GM23338 (cell line): ENCODE measurements around the gene KAZN. TPM values are rescaled to one million over a fixed set of nuclear protein-coding genes. Genes with fewer than 3 reads are reported as not detected.

Experiments
- ATAC-seq: fragments of 200-7000 bp; cut with Tn5 transposase; 3 replicates; pipeline ENCODE4 v1.9.1; 2020
- DNase-seq: peaks from one replicate; pipeline ENCODE4 v3.0.0-alpha.2; 2015; ENCODE audit warnings: low spot score
- H2AFZ ChIP-seq: fragments of 200-600 bp; sonication (generic); 2 replicates; pipeline ENCODE4 v1.8.0; 2016; ENCODE audit warnings: antibody characterized with exemption, mild to moderate bottlenecking, moderate library complexity
- H3F3A ChIP-seq: fragments of 200-600 bp; sonication (generic); replicated peaks from 2 replicates; pipeline ENCODE4 v1.8.0; 2017; ENCODE audit warnings: antibody characterized with exemption, mixed run types, low read depth
- H3K27ac ChIP-seq: fragments of 200-600 bp; sonication (generic); 2 replicates; pipeline ENCODE4 v1.6.1; 2016; ENCODE audit warnings: low read depth
- H3K27me3 ChIP-seq: fragments of 200-600 bp; sonication (generic); 2 replicates; pipeline ENCODE4 v1.8.0; 2016; ENCODE audit warnings: mild to moderate bottlenecking, mixed run types, moderate library complexity; ENCODE audit not compliant: insufficient read depth
- H3K36me3 ChIP-seq: fragments of 200-600 bp; sonication (generic); 2 replicates; pipeline ENCODE4 v1.8.0; 2016; ENCODE audit warnings: mild to moderate bottlenecking; ENCODE audit not compliant: insufficient read depth
- H3K4me1 ChIP-seq: fragments of 200-600 bp; sonication (generic); 2 replicates; pipeline ENCODE4 v1.8.0; 2016; ENCODE audit warnings: mild to moderate bottlenecking, moderate library complexity; ENCODE audit not compliant: insufficient read depth
- H3K4me2 ChIP-seq: fragments of 200-600 bp; sonication (generic); 2 replicates; pipeline ENCODE4 v1.7.1; 2017; ENCODE audit warnings: mixed run types
- H3K4me3 ChIP-seq: fragments of 200-600 bp; sonication (generic); 2 replicates; pipeline ENCODE4 v1.6.1; 2016; ENCODE audit warnings: mixed run types
- H3K79me2 ChIP-seq: fragments of 200-600 bp; sonication (generic); replicated peaks from 2 replicates; pipeline ENCODE4 v1.8.0; 2017; ENCODE audit warnings: mild to moderate bottlenecking; ENCODE audit not compliant: insufficient read depth
- H3K9me2 ChIP-seq: fragments of 200-600 bp; sonication (generic); 2 replicates; pipeline ENCODE4 v1.8.0; 2017; ENCODE audit not compliant: insufficient read depth
- H4K20me1 ChIP-seq: fragments of 200-600 bp; sonication (generic); replicated peaks from 2 replicates; pipeline ENCODE4 v1.8.0; 2017; ENCODE audit warnings: mild to moderate bottlenecking; ENCODE audit not compliant: insufficient read depth
- H3K27ac Mint-ChIP-seq: 2 replicates; pipeline ENCODE4 v1.8.0; 2020; ENCODE audit warnings: inconsistent platforms, mild to moderate bottlenecking, moderate library complexity, mixed read lengths
- H3K27me3 Mint-ChIP-seq: 3 replicates; pipeline ENCODE4 v1.8.0; 2022; ENCODE audit warnings: low read depth, mild to moderate bottlenecking, moderate library complexity, mixed read lengths, inconsistent platforms; ENCODE audit not compliant: insufficient read depth, poor library complexity
- H3K36me3 Mint-ChIP-seq: 3 replicates; pipeline ENCODE4 v1.8.0; 2021; ENCODE audit warnings: low read depth, mild to moderate bottlenecking, inconsistent platforms, moderate library complexity, mixed read lengths
- H3K4me1 Mint-ChIP-seq: 3 replicates; pipeline ENCODE4 v1.8.0; 2020; ENCODE audit warnings: mild to moderate bottlenecking, inconsistent platforms, mixed read lengths
- H3K4me3 Mint-ChIP-seq: 3 replicates; pipeline ENCODE4 v1.8.0; 2021; ENCODE audit warnings: moderate library complexity, mild to moderate bottlenecking, inconsistent platforms, mixed read lengths
- H3K9me3 Mint-ChIP-seq: 3 replicates; pipeline ENCODE4 v1.8.0; 2020; ENCODE audit warnings: moderate library complexity, mild to moderate bottlenecking, inconsistent platforms, mixed read lengths
- CREB1 ChIP-seq: fragments of 250-450 bp; sonication (Bioruptor Pico); IDR thresholded peaks from 2 replicates; pipeline ENCODE4 v1.5.0; 2020; ENCODE audit warnings: low read depth, mild to moderate bottlenecking, moderate library complexity
- CTCF ChIP-seq, 2 experiments: fragments of 200-600 bp in 1 of 2; sonication (generic) in 1 of 2; conservative IDR thresholded peaks; 2 replicates each; pipeline versions ENCODE4 v1.5.1 to v1.6.1; 2016 to 2017; ENCODE audit warnings: antibody characterized with exemption in 2 of 2, low read depth in 2 of 2, mild to moderate bottlenecking in 2 of 2, moderate library complexity in 1 of 2
- ETS1 ChIP-seq: IDR thresholded peaks from 2 replicates; pipeline ENCODE4 v1.6.1; 2016; ENCODE audit warnings: antibody characterized with exemption
- EZH2 ChIP-seq: fragments of 200-600 bp; sonication (generic); IDR thresholded peaks from one replicate; pipeline ENCODE4 v1.8.0; 2017; ENCODE audit warnings: antibody characterized with exemption, mild to moderate bottlenecking, low read depth; ENCODE audit not compliant: unreplicated experiment
- EZH2phosphoT487 ChIP-seq: fragments of 200-600 bp; sonication (generic); IDR thresholded peaks from one replicate; pipeline ENCODE4 v1.8.1; 2018; ENCODE audit warnings: antibody characterized with exemption; ENCODE audit not compliant: unreplicated experiment
- JUNB ChIP-seq: IDR thresholded peaks from one replicate; pipeline ENCODE4 v1.6.1; 2016; ENCODE audit warnings: antibody characterized with exemption; ENCODE audit not compliant: unreplicated experiment
- NANOG ChIP-seq: IDR thresholded peaks from 2 replicates; pipeline ENCODE4 v1.6.1; 2016; ENCODE audit warnings: antibody characterized with exemption, borderline replicate concordance
- POLR2AphosphoS5 ChIP-seq: IDR thresholded peaks from 2 replicates; pipeline ENCODE4 v1.6.1; 2016; ENCODE audit warnings: antibody characterized with exemption, low read depth
- REST ChIP-seq: IDR thresholded peaks from one replicate; pipeline ENCODE4 v1.6.1; 2018; ENCODE audit warnings: antibody characterized with exemption; ENCODE audit not compliant: unreplicated experiment
- STAT1 ChIP-seq: IDR thresholded peaks from one replicate; pipeline ENCODE4 v1.6.1; 2016; ENCODE audit warnings: antibody characterized with exemption; ENCODE audit not compliant: unreplicated experiment
- ZNF114 ChIP-seq: fragments of 250-450 bp; sonication (Bioruptor Pico); IDR thresholded peaks from 2 replicates; pipeline ENCODE4 v1.5.0; 2020; ENCODE audit warnings: mild to moderate bottlenecking, moderate library complexity
- ZNF331 ChIP-seq: fragments of 250-450 bp; sonication (Bioruptor Pico); IDR thresholded peaks from 2 replicates; pipeline ENCODE4 v1.5.0; 2020; ENCODE audit warnings: low read depth, mild to moderate bottlenecking, moderate library complexity
- polyA plus RNA-seq: library from polyadenylated mRNA; unstranded; fragments of >200 nt; fragmentation: Nextera tagmentation; extraction: Ambion mirVana; gene quantifications from 2 replicates; pipeline ENCODE4 v1.2.1, GENCODE V29; 2016
- total RNA-seq: library from RNA; depleted of rRNA; stranded (reverse); fragments of >200 nt; shearing (Covaris generic); gene quantifications from 2 replicates; pipeline ENCODE4 v1.2.3, GENCODE V29; 2014

The KAZN gene
- total and polyA plus RNA-seq, 2 experiments from 2014 or later, result 9.9 to 15.0 TPM

- TF ChIP-seq REST (no peak), EZH2 (no peak), ETS1 (no peak), CTCF (conservative IDR thresholded peaks at IDR 0.05; ENCODE audit: low read depth in 2 of 2) (no peak), NANOG (no peak), JUNB (no peak), CREB1 (CRISPR knock-in tag) (no peak), STAT1 (no peak), POLR2AphosphoS5 (no peak), ZNF114 (CRISPR knock-in tag) (no peak)
Measured at GRCh38 chr1:14934867-14935266, 336.4 kb downstream of the KAZN start (continued).

GRCh38 chr1:14936815-14937214 is 338.3 kb downstream of the KAZN start:
- Mint-ChIP-seq H3K4me1 (peaks cover 15% of the 10 kb centered on the region), H3K36me3 (no peaks in the 10 kb centered on the region), H3K27ac (no peak overlapping the region), H3K27me3 (peaks cover 6% of the 10 kb centered on the region), H3K9me3 (no peaks in the 10 kb centered on the region), H3K4me3 (no peak overlapping the region)
- Histone ChIP-seq H2AFZ (no peak overlapping the region), H4K20me1 (no peaks in the 10 kb centered on the region; the same call in none of the 2 replicates), H3K9me2 (no peaks in the 10 kb centered on the region), H3K4me3 (no peak overlapping the region), H3K27ac (no peak overlapping the region), H3K4me1 (no peaks in the 10 kb centered on the region; the same call in 1 of the 2 replicates), H3K27me3 (no peaks in the 10 kb centered on the region), H3K79me2 (no peaks in the 10 kb centered on the region), H3K4me2 (no peak overlapping the region), H3F3A (no peaks in the 10 kb centered on the region), H3K36me3 (no peaks in the 10 kb centered on the region)
- no peak for DNase-seq
- ATAC-seq, result no peak
- no peak for TF ChIP-seq CREB1 (CRISPR knock-in tag)
- no peak for TF ChIP-seq STAT1
- no peak for TF ChIP-seq EZH2
- no peak for TF ChIP-seq EZH2phosphoT487
- no peak for TF ChIP-seq ZNF331
- no peak for TF ChIP-seq JUNB
- TF ChIP-seq ZNF114 (CRISPR knock-in tag), result no peak
- no peak for TF ChIP-seq CTCF (conservative IDR thresholded peaks at IDR 0.05; ENCODE audit: low read depth in 2 of 2)
